WI38 (cell line): ENCODE measurements around the gene GHRHR.

Experiments used
- H3K4me3 ChIP-seq: 2 replicates; pipeline ENCODE4 v1.5.1; 2011; ENCODE audit warnings: low read depth, mild to moderate bottlenecking, control low read depth, low read length
- CTCF ChIP-seq: IDR thresholded peaks from 2 replicates; pipeline ENCODE4 v1.5.1; 2012; ENCODE audit warnings: low read depth, mild to moderate bottlenecking, control low read depth, low read length

The GHRHR gene

GRCh38 chr7:30918676-30919075 lies 45.1 kb upstream of the GHRHR start:
- TF ChIP-seq CTCF: no peak
- no peak overlapping the region for H3K4me3 ChIP-seq

DNA sequence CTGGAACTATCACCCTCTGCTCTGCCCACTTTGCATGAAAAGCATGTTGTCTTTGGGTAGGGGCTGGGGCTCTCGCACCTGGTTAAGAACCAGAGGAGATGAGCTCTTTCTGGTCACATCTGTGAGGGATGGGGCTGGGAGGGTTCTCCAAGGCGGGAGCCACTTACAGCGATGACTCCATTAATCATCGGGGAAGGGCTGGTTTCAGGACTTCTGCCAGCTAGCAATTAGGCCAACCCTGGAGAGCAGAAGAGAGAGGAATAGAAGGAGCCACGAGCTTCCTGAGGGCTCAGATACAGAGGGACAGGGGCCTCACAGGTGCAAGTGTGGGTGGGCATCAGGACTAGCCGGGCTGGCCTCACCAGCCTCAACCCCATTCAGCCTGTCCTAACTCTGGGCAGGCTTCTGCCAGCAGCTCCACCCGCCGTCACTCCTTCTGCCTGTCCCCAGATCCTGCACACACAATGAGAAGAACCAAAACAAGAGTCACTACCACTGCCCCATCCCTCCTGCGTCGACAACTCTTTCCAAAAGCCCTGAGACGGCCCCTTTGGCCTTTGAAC lies 43.7 kb upstream of the GHRHR start:
- H3K4me3 ChIP-seq: no peak overlapping the region
- TF ChIP-seq CTCF: no peak

DNA sequence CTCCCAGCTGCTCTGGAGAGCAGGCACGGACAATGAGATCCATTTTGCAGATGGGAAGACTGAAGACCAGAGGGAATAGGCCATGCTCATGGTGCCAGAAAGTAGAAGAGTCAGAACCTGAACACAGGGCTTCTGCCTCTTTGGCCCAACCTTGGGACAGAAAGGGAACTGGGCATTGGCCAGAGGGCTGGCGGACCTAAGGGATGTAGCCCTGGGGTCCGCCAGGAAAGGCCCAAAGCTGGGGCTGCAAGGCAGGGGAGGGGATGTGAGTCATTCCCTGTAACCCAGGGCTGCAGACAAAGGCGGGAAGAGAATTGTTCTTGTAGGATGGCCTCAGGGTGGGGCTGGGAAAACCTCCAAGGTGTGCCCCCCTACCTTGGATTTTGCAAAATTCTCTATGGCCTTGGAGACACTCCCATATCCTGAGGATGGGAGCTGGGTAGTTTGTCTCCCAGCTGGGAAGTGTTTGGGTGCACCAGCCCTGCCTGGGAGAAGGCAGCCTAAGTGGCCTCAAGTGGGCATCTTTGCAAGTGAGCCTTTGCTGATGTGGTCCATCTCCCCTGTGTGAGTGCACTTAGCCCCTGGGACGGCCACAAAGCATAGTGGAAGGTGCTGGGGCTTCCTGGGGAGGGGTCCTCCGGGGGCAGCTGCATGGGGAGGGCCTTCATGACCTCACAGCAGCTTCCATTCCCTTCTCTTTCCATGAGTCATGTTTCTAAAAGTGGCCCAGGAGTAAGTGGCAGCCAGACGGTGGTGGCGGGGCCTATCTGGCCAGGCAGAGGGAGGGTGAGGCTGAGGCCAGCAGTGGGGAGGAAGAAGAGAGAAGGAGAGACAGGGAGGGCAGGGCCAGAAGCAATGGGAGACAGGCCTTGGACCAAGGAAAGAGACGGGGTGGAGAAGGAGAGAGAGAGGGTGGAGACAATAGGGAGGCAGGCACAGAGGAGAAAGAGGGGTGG lies 42.9 kb upstream of the GHRHR start:
- no peak overlapping the region for H3K4me3 ChIP-seq
- TF ChIP-seq CTCF: no peak

GRCh38 chr7:30921540-30922401 lies 42.0 kb upstream of the GHRHR start:
- no peak overlapping the region for H3K4me3 ChIP-seq
- TF ChIP-seq CTCF: no peak

GRCh38 chr7:30922596-30922995 lies 41.2 kb upstream of the GHRHR start:
- H3K4me3 ChIP-seq: no peak overlapping the region
- no peak for TF ChIP-seq CTCF

- H3K4me3 ChIP-seq: no peak overlapping the region
- no peak for TF ChIP-seq CTCF
Observed at GRCh38 chr7:30923009-30923773, 40.6 kb upstream of the GHRHR start.
